ENCODE data around the gene PLIN5. TPM values are rescaled to one million over a fixed set of nuclear protein-coding genes. Genes with fewer than 3 reads are reported as not detected.

PLIN5 gene
- total and polyA plus RNA-seq, 2 of the 8 experiments (the other 6 are each of a cell fraction or from before 2014, with no cell fraction given), result 2.0 to 2.5 TPM

DNA sequence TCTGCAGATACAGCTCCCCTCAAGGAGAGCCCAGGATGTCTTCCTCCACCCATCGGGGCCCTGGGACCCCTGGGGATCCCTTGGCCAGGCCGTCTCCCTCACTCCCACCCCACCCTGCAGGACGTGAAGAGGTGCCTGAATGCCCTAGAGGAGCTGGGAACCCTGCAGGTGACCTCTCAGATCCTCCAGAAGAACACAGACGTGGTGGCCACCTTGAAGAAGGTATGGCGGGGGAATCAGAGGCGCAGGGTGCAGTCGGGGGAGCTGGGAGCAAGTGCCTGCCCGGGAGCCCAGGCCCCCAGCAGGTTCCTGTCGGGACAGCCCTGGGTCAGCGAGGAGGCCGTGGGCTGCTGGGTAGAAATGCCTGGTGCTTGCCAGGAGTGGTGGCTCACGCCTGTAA lies 36.3 kb downstream of the PLIN5 start (continued):
- TF ChIP-seq, protein P1, sequence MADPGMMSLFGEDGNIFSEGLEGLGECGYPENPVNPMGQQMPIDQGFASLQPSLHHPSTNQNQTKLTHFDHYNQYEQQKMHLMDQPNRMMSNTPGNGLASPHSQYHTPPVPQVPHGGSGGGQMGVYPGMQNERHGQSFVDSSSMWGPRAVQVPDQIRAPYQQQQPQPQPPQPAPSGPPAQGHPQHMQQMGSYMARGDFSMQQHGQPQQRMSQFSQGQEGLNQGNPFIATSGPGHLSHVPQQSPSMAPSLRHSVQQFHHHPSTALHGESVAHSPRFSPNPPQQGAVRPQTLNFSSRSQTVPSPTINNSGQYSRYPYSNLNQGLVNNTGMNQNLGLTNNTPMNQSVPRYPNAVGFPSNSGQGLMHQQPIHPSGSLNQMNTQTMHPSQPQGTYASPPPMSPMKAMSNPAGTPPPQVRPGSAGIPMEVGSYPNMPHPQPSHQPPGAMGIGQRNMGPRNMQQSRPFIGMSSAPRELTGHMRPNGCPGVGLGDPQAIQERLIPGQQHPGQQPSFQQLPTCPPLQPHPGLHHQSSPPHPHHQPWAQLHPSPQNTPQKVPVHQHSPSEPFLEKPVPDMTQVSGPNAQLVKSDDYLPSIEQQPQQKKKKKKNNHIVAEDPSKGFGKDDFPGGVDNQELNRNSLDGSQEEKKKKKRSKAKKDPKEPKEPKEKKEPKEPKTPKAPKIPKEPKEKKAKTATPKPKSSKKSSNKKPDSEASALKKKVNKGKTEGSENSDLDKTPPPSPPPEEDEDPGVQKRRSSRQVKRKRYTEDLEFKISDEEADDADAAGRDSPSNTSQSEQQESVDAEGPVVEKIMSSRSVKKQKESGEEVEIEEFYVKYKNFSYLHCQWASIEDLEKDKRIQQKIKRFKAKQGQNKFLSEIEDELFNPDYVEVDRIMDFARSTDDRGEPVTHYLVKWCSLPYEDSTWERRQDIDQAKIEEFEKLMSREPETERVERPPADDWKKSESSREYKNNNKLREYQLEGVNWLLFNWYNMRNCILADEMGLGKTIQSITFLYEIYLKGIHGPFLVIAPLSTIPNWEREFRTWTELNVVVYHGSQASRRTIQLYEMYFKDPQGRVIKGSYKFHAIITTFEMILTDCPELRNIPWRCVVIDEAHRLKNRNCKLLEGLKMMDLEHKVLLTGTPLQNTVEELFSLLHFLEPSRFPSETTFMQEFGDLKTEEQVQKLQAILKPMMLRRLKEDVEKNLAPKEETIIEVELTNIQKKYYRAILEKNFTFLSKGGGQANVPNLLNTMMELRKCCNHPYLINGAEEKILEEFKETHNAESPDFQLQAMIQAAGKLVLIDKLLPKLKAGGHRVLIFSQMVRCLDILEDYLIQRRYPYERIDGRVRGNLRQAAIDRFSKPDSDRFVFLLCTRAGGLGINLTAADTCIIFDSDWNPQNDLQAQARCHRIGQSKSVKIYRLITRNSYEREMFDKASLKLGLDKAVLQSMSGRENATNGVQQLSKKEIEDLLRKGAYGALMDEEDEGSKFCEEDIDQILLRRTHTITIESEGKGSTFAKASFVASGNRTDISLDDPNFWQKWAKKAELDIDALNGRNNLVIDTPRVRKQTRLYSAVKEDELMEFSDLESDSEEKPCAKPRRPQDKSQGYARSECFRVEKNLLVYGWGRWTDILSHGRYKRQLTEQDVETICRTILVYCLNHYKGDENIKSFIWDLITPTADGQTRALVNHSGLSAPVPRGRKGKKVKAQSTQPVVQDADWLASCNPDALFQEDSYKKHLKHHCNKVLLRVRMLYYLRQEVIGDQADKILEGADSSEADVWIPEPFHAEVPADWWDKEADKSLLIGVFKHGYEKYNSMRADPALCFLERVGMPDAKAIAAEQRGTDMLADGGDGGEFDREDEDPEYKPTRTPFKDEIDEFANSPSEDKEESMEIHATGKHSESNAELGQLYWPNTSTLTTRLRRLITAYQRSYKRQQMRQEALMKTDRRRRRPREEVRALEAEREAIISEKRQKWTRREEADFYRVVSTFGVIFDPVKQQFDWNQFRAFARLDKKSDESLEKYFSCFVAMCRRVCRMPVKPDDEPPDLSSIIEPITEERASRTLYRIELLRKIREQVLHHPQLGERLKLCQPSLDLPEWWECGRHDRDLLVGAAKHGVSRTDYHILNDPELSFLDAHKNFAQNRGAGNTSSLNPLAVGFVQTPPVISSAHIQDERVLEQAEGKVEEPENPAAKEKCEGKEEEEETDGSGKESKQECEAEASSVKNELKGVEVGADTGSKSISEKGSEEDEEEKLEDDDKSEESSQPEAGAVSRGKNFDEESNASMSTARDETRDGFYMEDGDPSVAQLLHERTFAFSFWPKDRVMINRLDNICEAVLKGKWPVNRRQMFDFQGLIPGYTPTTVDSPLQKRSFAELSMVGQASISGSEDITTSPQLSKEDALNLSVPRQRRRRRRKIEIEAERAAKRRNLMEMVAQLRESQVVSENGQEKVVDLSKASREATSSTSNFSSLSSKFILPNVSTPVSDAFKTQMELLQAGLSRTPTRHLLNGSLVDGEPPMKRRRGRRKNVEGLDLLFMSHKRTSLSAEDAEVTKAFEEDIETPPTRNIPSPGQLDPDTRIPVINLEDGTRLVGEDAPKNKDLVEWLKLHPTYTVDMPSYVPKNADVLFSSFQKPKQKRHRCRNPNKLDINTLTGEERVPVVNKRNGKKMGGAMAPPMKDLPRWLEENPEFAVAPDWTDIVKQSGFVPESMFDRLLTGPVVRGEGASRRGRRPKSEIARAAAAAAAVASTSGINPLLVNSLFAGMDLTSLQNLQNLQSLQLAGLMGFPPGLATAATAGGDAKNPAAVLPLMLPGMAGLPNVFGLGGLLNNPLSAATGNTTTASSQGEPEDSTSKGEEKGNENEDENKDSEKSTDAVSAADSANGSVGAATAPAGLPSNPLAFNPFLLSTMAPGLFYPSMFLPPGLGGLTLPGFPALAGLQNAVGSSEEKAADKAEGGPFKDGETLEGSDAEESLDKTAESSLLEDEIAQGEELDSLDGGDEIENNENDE (IDR thresholded peaks at IDR 0.05; ENCODE audit: insufficient replicate concordance, low read length), result no peak
